GM12801 (cell line): ENCODE measurements around the gene STIL.

Experiments
- TF ChIP-seq, protein P1 (sequence below): IDR thresholded peaks from one replicate; pipeline ENCODE4 v1.5.1; 2011; ENCODE audit warnings: control low read depth; ENCODE audit not compliant: insufficient read length; ENCODE audit errors: extremely low read depth

Gene STIL

DNA sequence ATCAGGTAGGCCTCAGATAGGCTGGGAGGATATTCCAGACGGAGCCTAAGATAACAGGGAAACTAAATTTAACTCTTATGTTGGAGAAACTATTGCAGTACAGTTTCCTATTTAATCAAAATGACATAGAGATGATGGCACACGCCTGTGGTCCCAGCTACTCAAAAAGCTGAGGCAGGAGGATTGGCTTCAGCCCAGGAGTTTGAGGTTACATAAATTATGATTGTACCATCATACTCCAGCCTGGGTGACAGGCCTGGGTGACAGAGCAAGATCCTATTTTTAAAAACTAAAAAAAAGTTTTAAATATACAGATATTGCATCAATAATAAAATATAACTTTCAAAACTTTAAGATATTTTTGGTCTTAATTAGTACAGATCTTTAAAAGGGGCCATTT is 56.7 kb downstream of the STIL start:
- TF ChIP-seq, protein P1, sequence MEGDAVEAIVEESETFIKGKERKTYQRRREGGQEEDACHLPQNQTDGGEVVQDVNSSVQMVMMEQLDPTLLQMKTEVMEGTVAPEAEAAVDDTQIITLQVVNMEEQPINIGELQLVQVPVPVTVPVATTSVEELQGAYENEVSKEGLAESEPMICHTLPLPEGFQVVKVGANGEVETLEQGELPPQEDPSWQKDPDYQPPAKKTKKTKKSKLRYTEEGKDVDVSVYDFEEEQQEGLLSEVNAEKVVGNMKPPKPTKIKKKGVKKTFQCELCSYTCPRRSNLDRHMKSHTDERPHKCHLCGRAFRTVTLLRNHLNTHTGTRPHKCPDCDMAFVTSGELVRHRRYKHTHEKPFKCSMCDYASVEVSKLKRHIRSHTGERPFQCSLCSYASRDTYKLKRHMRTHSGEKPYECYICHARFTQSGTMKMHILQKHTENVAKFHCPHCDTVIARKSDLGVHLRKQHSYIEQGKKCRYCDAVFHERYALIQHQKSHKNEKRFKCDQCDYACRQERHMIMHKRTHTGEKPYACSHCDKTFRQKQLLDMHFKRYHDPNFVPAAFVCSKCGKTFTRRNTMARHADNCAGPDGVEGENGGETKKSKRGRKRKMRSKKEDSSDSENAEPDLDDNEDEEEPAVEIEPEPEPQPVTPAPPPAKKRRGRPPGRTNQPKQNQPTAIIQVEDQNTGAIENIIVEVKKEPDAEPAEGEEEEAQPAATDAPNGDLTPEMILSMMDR = no peak

DNA sequence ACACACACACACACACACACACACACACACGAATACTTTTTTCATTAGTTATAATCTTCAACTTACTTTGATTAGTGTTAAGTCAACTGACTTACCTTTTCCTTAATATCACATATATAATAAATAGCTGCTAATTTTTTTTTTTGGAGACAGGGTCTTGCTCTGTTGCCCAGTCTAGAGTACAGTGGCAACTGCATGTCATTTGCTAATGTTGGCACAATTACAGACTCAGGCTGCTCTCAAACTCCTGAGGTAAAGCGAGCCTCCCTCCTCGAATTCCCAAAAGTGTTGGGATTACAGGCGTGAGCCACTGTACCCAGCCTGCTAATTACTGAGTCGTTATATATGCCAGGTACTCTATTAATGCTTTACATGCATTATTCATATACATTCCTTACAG is 61.2 kb downstream of the STIL start:
- TF ChIP-seq, protein P1 = no peak

DNA sequence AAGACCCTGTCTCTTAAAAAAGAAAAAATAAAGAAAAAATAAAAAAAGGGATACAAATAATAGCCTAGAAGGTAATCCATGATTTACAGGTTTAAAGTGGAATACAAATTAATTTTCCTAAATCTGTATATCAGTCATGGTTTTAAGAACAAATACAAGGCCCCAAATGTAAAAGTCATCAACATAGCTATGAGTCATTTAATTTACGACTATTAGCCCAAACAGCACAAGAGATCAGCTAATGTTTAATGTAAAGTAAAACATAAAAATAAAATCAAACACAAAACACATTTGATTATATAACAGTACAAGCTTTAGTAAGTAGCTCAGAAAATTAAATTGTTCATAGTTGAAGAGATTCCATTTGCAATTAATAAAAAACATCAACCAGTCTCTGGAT is 61.6 kb downstream of the STIL start:
- TF ChIP-seq, protein P1 = no peak

DNA sequence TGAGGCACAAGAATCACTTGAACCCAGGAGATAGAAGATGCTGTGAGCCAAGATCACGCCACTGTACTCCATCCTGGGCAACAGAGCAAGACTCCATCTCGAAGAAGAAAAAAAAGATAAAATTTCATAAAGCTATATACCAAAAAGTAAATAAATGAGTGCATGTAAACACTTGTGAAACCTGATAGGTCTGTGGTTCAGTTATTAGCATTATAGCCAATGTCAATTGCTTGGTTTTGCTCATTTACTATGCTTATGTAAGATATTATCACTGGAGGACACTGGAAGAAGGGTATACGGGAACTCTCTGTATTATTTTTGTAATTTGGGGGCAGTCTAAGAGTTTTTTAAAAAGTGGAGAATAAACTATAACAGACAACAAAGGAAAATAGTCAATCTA is 64.2 kb downstream of the STIL start:
- TF ChIP-seq, protein P1 = no peak

DNA sequence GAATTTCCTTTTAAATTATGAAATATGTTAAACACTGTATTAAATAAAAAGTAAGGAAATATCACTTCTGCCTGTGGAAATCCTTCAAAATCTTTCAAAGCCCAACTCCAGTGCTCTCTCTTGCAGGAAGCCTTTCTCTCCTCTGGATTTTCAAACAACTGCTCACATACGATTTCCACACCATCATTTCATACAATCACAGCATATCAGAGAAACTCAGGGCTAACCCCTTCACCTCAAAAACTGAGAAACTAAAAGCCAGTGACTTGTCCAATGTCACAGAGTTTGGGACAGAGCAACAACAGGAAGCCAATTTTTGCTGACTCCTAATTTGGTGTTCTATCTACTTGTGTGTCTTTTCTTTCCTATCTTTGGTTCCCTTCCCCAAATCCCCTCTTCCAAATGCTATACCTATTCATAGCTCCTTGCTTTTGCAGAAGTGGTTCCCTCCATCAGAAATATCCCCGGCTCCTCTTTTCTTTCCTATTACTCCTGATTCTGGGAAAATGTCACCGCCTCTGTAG is 69.5 kb downstream of the STIL start:
- TF ChIP-seq, protein P1 = no peak

DNA sequence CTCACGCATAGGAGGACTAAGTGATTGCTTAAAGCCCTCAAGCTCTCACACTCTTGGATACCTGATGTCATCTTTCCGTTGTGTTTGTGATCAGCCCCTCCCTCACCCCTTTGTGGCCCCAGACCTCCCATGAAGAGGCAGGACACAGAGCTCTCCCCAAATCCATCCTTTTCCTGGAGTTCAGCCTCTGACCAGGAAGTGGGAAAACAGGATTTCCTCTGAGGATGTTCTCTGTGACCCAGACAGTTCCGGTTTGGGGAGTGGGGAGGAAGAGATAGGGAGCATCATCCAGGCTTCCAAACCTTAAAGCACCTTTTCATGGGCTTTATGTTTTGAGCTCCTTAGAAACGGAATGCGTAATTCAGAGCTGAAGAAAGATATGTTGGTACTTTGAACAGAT is 70.0 kb downstream of the STIL start:
- TF ChIP-seq, protein P1 = no peak

DNA sequence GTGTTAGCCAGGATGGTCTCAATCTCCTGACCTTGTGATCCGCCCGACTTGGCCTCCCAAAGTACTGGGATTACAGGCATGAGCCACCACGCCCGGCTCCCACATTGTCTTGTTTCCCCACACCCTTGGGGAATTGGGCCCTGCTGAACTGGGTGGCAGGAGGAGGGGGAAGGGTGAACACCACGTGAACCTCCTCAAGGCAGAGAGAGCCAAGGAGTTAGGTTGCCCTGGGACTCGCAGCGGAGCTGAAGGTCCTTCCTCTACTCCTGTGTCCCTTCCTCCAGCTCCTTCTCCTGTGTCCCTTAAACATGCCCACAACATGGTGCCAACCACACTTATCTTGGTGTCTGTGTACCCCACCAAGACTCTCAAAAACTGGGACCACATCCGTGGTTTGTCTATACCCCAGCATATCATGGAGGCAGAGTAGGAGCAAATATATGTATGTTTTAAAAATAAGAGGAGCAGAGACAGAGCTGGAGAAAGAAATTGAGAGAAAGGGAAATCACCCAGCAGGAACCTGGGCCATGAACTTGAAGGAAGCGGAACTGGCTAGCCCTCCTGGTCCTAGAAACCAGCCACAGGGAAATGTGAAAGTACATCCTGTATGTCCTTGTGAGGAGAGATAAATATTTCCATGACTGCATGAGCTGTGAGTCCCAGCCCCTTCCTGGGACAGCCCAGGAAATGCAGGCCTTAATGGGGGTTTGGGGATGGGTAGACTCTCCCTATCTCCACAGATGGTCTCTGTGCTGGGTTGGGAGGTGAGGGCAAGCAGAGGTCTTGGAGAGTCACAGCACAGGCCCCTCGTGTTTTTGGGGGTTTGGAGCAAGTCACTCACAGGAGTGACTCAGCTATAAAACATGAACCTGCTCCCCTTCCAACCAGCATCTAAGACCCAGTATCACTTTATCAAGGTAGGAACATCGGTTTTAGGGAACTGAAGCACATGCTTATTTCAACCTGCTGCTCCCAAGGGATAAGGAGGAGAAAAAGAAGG is 72.5 kb downstream of the STIL start:
- TF ChIP-seq, protein P1 = no peak
